ENCODE results near the gene SP3.

GRCh38 chr2:173984866-173985604 lies 19.9 kb upstream of the SP3 start:
- TF ChIP-seq CTCF (IDR thresholded peaks at IDR 0.05; ENCODE audit: low read depth, low read length) (no peak), POLR2A (IDR thresholded peaks at IDR 0.05; ENCODE audit: extremely low read depth, insufficient read length) (no peak), MAX (IDR thresholded peaks at IDR 0.05; ENCODE audit: low read depth, low read length) (no peak), MYC (IDR thresholded peaks at IDR 0.05; ENCODE audit: low read depth, low read length) (no peak)
